SK-N-SH (cell line): Measurements from ENCODE around the gene TMEM170B. TPM values are rescaled to one million over a fixed set of nuclear protein-coding genes. Genes with fewer than 3 reads are reported as not detected.

Source experiments
- CTCF ChIA-PET: fragments of 300-600, 350-600 bp; formaldehyde crosslinking; extraction: SDS; loops from one replicate; lab custom pipeline; 2021; lab: Yijun Ruan, JAX
- POLR2A ChIA-PET: fragments of 350-600 bp; sonication (Branson Sonifier 250); formaldehyde crosslinking; extraction: SDS; loops from one replicate; lab custom pipeline; 2020; ENCODE audit warnings: antibody characterized with exemption, inconsistent platforms; lab: Yijun Ruan, JAX
- DNase-seq: peaks from one replicate; pipeline ENCODE4 v3.0.0; 2012
- H2AFZ ChIP-seq: fragments of 200-600 bp; sonication (generic); 2 replicates; pipeline ENCODE4 v1.8.1; 2016; ENCODE audit warnings: antibody characterized with exemption, mild to moderate bottlenecking, low read depth
- H3F3A ChIP-seq: fragments of 200-600 bp; sonication (generic); replicated peaks from 2 replicates; pipeline ENCODE3; 2016; ENCODE audit warnings: antibody characterized with exemption, mild to moderate bottlenecking; ENCODE audit not compliant: insufficient read depth
- H3K27ac ChIP-seq, 2 experiments: fragments of 200-500 bp in 1 of 2; fragments of 200-600 bp in 1 of 2; sonication (Bioruptor generic) in 1 of 2; sonication (generic), shearing (Covaris generic) in 1 of 2; 2 replicates each; pipeline versions ENCODE4 v1.5.1 to v1.6.1; 2014 to 2016; ENCODE audit warnings: low read depth in 2 of 2, inconsistent platforms in 1 of 2, low read length in 1 of 2, mild to moderate bottlenecking in 1 of 2, mixed read lengths in 1 of 2
- H3K27me3 ChIP-seq: fragments of 200-600 bp; sonication (generic), shearing (Covaris generic); 2 replicates; pipeline ENCODE4 v1.6.1; 2016; ENCODE audit warnings: mixed run types; ENCODE audit not compliant: insufficient read depth
- H3K36me3 ChIP-seq, 2 experiments: fragments of 200-500 bp in 1 of 2; fragments of 200-600 bp in 1 of 2; sonication (Bioruptor generic) in 1 of 2; sonication (generic) in 1 of 2; replicated peaks in 1 of 2; 2 replicates each; pipeline versions ENCODE3 to v1.5.1; 2014 to 2016; ENCODE audit warnings: low read length in 1 of 2, mild to moderate bottlenecking in 1 of 2; ENCODE audit not compliant: insufficient read depth in 2 of 2, control insufficient read depth in 1 of 2
- H3K4me1 ChIP-seq, 2 experiments: fragments of 200-500 bp in 1 of 2; fragments of 200-600 bp in 1 of 2; sonication (Bioruptor generic) in 1 of 2; sonication (generic), shearing (Covaris generic) in 1 of 2; 2 replicates each; pipeline versions ENCODE4 v1.5.1 to v1.6.1; 2014 to 2016; ENCODE audit warnings: low read depth in 1 of 2, low read length in 1 of 2, mixed run types in 1 of 2; ENCODE audit not compliant: insufficient read depth in 2 of 2, control insufficient read depth in 1 of 2
- H3K4me2 ChIP-seq: fragments of 200-600 bp; sonication (generic), shearing (Covaris generic); 2 replicates; pipeline ENCODE4 v1.6.1; 2017; ENCODE audit warnings: mixed run types
- H3K4me3 ChIP-seq, 2 experiments: fragments of 200-500 bp in 1 of 2; fragments of 200-600 bp in 1 of 2; sonication (Bioruptor generic) in 1 of 2; sonication (generic), shearing (Covaris generic) in 1 of 2; 2 replicates each; pipeline versions ENCODE4 v1.5.1 to v1.8.1; 2014 to 2016; ENCODE audit warnings: low read depth in 2 of 2, inconsistent platforms in 1 of 2, low read length in 1 of 2, mild to moderate bottlenecking in 1 of 2, mixed read lengths in 1 of 2, moderate library complexity in 1 of 2
- H3K79me2 ChIP-seq: fragments of 200-600 bp; sonication (generic); 2 replicates; pipeline ENCODE4 v1.8.1; 2017; ENCODE audit warnings: mild to moderate bottlenecking; ENCODE audit not compliant: insufficient read depth
- H3K9ac ChIP-seq: fragments of 200-600 bp; sonication (generic); 2 replicates; pipeline ENCODE4 v1.6.1; 2017; ENCODE audit warnings: mixed run types
- H3K9me2 ChIP-seq: fragments of 200-600 bp; sonication (generic); 2 replicates; pipeline ENCODE4 v1.6.1; 2017; ENCODE audit warnings: mixed run types
- H3K9me3 ChIP-seq: fragments of 200-600 bp; sonication (generic); 2 replicates; pipeline ENCODE4 v1.6.1; 2017; ENCODE audit warnings: mixed run types, mild to moderate bottlenecking, moderate library complexity
- H4K20me1 ChIP-seq: fragments of 200-600 bp; sonication (generic); 2 replicates; pipeline ENCODE4 v1.6.1; 2017; ENCODE audit warnings: mild to moderate bottlenecking, mixed run types; ENCODE audit not compliant: insufficient read depth
- CTCF ChIP-seq: fragments of 200-600 bp; sonication (generic); IDR thresholded peaks from 2 replicates; pipeline ENCODE4 v1.6.1; 2017; ENCODE audit warnings: antibody characterized with exemption, mild to moderate bottlenecking, moderate library complexity
- GABPA ChIP-seq: IDR thresholded peaks from 2 replicates; pipeline ENCODE4 v1.4.0; 2012; ENCODE audit warnings: low read depth, mild to moderate bottlenecking
- GATA2 ChIP-seq: sonication (generic); formaldehyde crosslinking; IDR thresholded peaks from 2 replicates; pipeline ENCODE4 v1.5.0; 2020; ENCODE audit warnings: mild to moderate bottlenecking, missing genetic modification reagents
- MEF2A ChIP-seq: IDR thresholded peaks from 2 replicates; pipeline ENCODE4 v1.4.0; 2012; ENCODE audit warnings: low read depth, borderline replicate concordance
- MXI1 ChIP-seq: IDR thresholded peaks from 2 replicates; pipeline ENCODE4 v1.6.1; 2012; ENCODE audit warnings: mild to moderate bottlenecking, low read depth, low read length, improper control_type of control experiment
- NFIC ChIP-seq: IDR thresholded peaks from 2 replicates; pipeline ENCODE4 v1.4.0; 2012; ENCODE audit warnings: borderline replicate concordance
- RAD21 ChIP-seq: IDR thresholded peaks from 2 replicates; pipeline ENCODE4 v1.6.1; 2012; ENCODE audit warnings: mild to moderate bottlenecking, low read length
- RFX5 ChIP-seq: IDR thresholded peaks from 2 replicates; pipeline ENCODE4 v1.6.1; 2012; ENCODE audit warnings: mild to moderate bottlenecking, improper control_type of control experiment, low read length
- SIN3A ChIP-seq: IDR thresholded peaks from 2 replicates; pipeline ENCODE4 v1.6.1; 2012; ENCODE audit warnings: low read depth, mild to moderate bottlenecking, low read length, moderate library complexity, borderline replicate concordance
- TAF1 ChIP-seq: IDR thresholded peaks from 2 replicates; pipeline ENCODE4 v1.6.1; 2012; ENCODE audit warnings: low read depth, mild to moderate bottlenecking, low read length, moderate library complexity, borderline replicate concordance
- YY1 ChIP-seq: IDR thresholded peaks from 2 replicates; pipeline ENCODE4 v1.4.0; 2012; ENCODE audit warnings: low read depth, mild to moderate bottlenecking
- WGBS: methylation state at CpG from one replicate; pipeline ENCODE4 v1.1.6; 2017; ENCODE audit warnings: low lambda C conversion rate; 5-methylcytosine and 5-hydroxymethylcytosine counted together
- polyA plus RNA-seq, 3 experiments: library from polyadenylated mRNA; depleted of rRNA; stranded (reverse); fragments of >200 nt; gene quantifications; 2 replicates each; pipeline ENCODE4 v1.2.3, GENCODE V29; 2012
- TF ChIP-seq, protein P1 (sequence below): fragments of 150-350 bp; IDR thresholded peaks from 2 replicates; pipeline ENCODE4 v1.6.1; 2016; ENCODE audit warnings: mild to moderate bottlenecking, low read depth, low read length

TMEM170B gene
- polyA plus RNA-seq, 1 of the 3 experiments (the other 2 are of a cell fraction) = 0.44 TPM

- H2AFZ ChIP-seq = no peak overlapping the region
- ChIA-PET CTCF (no interaction called here), POLR2A (no interaction called here)
- H3K27me3 ChIP-seq = no peaks in the 10 kb centered on the region
- no peaks in the 10 kb centered on the region for H3K9me2 ChIP-seq
- no peak overlapping the region for H3K4me3 ChIP-seq
- no peaks in the 10 kb centered on the region for H4K20me1 ChIP-seq
- no peaks in the 10 kb centered on the region for H3K9me3 ChIP-seq
- 92% methylated on average over 9 of the region's 9 CpGs for WGBS
- H3K9ac ChIP-seq = no peak overlapping the region
- H3K36me3 ChIP-seq = no peaks in the 10 kb centered on the region
- H3K79me2 ChIP-seq = no peaks in the 10 kb centered on the region
- TF ChIP-seq CTCF (no peak), GABPA (no peak), GATA2 (no peak), SIN3A (no peak), RAD21 (no peak), NFIC (no peak), YY1 (no peak)
- peaks cover 0 to 8% of the 10 kb centered on the region in 2 experiments; a peak in 2 of 4 replicates for H3K4me1 ChIP-seq
- no peak overlapping the region for H3K4me2 ChIP-seq
- no peak for DNase-seq
- H3F3A ChIP-seq = peaks cover 17% of the 10 kb centered on the region
- H3K27ac ChIP-seq = no peak overlapping the region
Observed at GRCh38 chr6:11593096-11593495, 55.5 kb downstream of the TMEM170B start.

- WGBS = 63% methylated on average over 4 of the region's 4 CpGs
- POLR2A ChIA-PET = no interaction called here
- Histone ChIP-seq H3K79me2 (no peaks in the 10 kb centered on the region), H3F3A (peaks cover 2% of the 10 kb centered on the region), H3K4me3 (no peak overlapping the region), H3K9me3 (no peaks in the 10 kb centered on the region)
- TF ChIP-seq MEF2A (no peak), RFX5 (no peak), TAF1 (no peak), MXI1 (no peak), YY1 (no peak), CTCF (peak; percentile 50)
- TF ChIP-seq, protein P1, sequence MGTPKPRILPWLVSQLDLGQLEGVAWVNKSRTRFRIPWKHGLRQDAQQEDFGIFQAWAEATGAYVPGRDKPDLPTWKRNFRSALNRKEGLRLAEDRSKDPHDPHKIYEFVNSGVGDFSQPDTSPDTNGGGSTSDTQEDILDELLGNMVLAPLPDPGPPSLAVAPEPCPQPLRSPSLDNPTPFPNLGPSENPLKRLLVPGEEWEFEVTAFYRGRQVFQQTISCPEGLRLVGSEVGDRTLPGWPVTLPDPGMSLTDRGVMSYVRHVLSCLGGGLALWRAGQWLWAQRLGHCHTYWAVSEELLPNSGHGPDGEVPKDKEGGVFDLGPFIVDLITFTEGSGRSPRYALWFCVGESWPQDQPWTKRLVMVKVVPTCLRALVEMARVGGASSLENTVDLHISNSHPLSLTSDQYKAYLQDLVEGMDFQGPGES = no peak
- TF ChIP-seq, all 33 proteins: peak for 1
- no peaks in the 10 kb centered on the region for H3K27me3 ChIP-seq
- DNase-seq = peak; percentile 20
- H3K4me2 ChIP-seq = no peak overlapping the region
- no peak overlapping the region for H2AFZ ChIP-seq
- CTCF ChIA-PET = interaction anchor here (0.8 to 1.9 kb wide), 6 partner anchors 10 to 43 kb away, joined by 3 to 11 read pairs (median 4); no protein-coding TSS in a partner anchor
- H4K20me1 ChIP-seq = no peaks in the 10 kb centered on the region
- no peaks in the 10 kb centered on the region for H3K4me1 ChIP-seq
- H3K36me3 ChIP-seq = no peaks in the 10 kb centered on the region
- H3K9me2 ChIP-seq = no peaks in the 10 kb centered on the region
- no peak overlapping the region for H3K9ac ChIP-seq
- H3K27ac ChIP-seq = no peak overlapping the region
Observed at GRCh38 chr6:11595903-11596302, 58.4 kb downstream of the TMEM170B start.
